GM12874 (cell line): Measurements from ENCODE around the gene SSBP3.

Source experiments
- TF ChIP-seq, protein P1 (sequence below): IDR thresholded peaks from 2 replicates; pipeline ENCODE4 v1.5.1; 2011; ENCODE audit warnings: low read depth, mild to moderate bottlenecking, control low read depth, low read length, moderate library complexity; ENCODE audit not compliant: insufficient read depth

SSBP3 gene

DNA sequence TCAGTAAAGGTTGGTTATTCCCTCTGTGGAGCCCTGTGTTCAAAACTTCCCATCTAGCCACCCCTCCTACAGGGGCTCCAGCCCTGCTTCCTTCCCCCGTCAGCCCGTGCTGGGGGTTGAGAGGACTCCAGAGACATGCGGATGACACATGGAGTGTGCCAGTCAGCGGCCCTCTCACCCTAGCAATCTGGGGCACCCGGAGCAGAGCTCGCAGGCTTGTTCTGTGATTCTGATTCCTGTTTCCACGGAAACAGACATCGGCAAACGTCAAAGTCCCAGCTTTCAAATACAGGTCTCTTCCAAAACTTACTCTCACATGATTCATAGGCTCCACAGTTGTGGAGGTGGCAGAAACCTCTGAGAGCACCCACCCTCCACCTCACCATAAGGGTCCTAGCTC is 9.8 kb upstream of the SSBP3 start:
- TF ChIP-seq, protein P1, sequence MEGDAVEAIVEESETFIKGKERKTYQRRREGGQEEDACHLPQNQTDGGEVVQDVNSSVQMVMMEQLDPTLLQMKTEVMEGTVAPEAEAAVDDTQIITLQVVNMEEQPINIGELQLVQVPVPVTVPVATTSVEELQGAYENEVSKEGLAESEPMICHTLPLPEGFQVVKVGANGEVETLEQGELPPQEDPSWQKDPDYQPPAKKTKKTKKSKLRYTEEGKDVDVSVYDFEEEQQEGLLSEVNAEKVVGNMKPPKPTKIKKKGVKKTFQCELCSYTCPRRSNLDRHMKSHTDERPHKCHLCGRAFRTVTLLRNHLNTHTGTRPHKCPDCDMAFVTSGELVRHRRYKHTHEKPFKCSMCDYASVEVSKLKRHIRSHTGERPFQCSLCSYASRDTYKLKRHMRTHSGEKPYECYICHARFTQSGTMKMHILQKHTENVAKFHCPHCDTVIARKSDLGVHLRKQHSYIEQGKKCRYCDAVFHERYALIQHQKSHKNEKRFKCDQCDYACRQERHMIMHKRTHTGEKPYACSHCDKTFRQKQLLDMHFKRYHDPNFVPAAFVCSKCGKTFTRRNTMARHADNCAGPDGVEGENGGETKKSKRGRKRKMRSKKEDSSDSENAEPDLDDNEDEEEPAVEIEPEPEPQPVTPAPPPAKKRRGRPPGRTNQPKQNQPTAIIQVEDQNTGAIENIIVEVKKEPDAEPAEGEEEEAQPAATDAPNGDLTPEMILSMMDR = no peak

DNA sequence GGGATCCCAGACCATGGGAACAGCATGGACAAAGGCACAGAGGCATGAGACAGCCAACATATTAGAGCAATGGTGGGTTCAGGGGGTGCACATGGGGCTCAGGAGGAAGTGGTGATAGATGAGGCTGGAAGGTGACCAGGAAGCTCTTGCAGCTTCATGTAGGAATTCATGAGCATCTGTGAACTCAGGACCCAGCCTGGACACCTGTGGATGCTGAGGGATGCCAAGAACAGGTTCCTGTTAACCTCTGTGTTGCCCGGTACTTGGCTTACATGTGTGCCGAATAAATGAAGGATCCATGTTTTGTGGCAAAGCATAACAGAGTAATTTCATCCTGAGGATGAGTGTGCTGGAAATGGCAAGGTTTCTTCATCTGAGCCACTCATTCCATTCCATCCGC is 9.3 kb upstream of the SSBP3 start:
- TF ChIP-seq, protein P1 = no peak

- TF ChIP-seq, protein P1 = no peak
These were observed 7.5 kb upstream of the SSBP3 start for GRCh38 chr1:54413732-54414131.

DNA sequence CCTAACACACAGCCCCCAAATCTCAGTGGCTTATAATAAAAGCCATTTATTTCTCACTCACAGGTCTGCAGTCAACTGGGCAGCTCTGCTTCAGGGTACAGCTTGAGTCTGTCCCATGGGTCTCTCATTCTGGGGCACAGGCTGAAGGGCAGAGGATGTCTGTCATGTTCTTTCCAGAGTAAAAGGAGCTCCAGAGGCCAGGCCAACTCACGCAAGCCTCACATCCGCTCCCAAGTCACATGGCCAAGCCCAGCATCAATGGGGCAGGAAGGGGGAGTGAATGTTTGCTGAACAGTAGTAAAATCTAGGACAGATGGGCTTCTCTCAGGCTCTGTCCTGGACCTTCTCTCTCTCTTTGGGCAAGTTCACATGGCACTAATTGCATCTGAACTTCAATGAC is 7.1 kb upstream of the SSBP3 start:
- TF ChIP-seq, protein P1 = no peak

DNA sequence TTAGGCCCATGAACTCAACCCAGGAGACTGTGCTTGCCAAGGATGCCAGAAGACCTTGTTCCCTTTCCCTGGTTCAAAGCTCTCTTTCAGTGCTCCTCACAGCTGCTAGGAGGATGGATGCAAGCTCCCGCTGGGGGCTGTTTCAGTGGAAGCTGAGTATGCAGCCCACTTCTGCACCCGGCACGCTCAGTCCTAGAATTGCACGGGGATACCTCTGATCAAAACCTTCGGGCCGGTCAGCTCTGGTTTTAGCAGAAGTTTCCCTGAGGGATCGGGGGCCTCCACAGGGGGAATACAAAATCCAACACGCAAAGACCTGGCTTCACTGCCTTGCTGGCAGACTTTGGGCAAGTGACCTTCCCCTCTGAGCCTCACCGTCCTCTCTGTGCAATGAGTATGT is 4.2 kb upstream of the SSBP3 start:
- TF ChIP-seq, protein P1 = no peak

GRCh38 chr1:54409156-54410142 is 3.3 kb upstream of the SSBP3 start:
- TF ChIP-seq, protein P1 = no peak

GRCh38 chr1:54408147-54409066 is 2.2 kb upstream of the SSBP3 start:
- TF ChIP-seq, protein P1 = no peak
